Glutamatergic neuron (in vitro differentiated cells): ENCODE measurements around the gene ANKRD33B. TPM values are rescaled to one million over a fixed set of nuclear protein-coding genes. Genes with fewer than 3 reads are reported as not detected.

Source experiments
- total RNA-seq: library from RNA; stranded (reverse); fragmentation: NEBNext Ultra II Directional; extraction: Animal tissue kit (Norgen Biotek cat#: 25700); gene quantifications from one replicate; pipeline ENCODE4 v1.2.1, GENCODE V29; 2021; ENCODE audit not compliant: unreplicated experiment

ANKRD33B gene
- total RNA-seq, 1 donor from 2014 or later: 14.5 TPM

Other genes starting within 250 kb of the ANKRD33B start
- 245 TPM for gene MARCHF6, start 210.4 kb upstream of the ANKRD33B start, total RNA-seq
- gene ROPN1L, start 122.2 kb upstream of the ANKRD33B start, total RNA-seq: not detected
- 38.5 TPM for gene DAP, start 197.2 kb downstream of the ANKRD33B start, total RNA-seq